H1 (cell line): Measurements from ENCODE around the gene LAMB1. TPM values are rescaled to one million over a fixed set of nuclear protein-coding genes. Genes with fewer than 3 reads are reported as not detected.

Source experiments
- CTCF ChIA-PET: fragments of 300-600 bp; sonication (Branson Sonifier 250); formaldehyde crosslinking; loops from one replicate; lab custom pipeline; 2021; ENCODE audit not compliant: partially characterized antibody; lab: Charles Lee
- POLR2A ChIA-PET: fragments of 300-600 bp; sonication (Branson Sonifier 250); formaldehyde crosslinking; loops from one replicate; lab custom pipeline; 2021; ENCODE audit warnings: inconsistent platforms; ENCODE audit not compliant: partially characterized antibody; lab: Charles Lee
- DNase-seq, 2 experiments: peaks; one replicate each; pipeline versions ENCODE4 v3.0.0 to v3.0.0-alpha.2; 2010 to 2022; ENCODE audit warnings: low spot score in 2 of 2, low read depth in 1 of 2, mixed read lengths in 1 of 2
- FAIRE-seq: peaks from 2 replicates; lab custom pipeline; 2011; peaks lifted over from hg19 to GRCh38; lab: Jason Lieb, UNC
- H2AFZ ChIP-seq: 2 replicates; pipeline ENCODE4 v1.8.1; 2012; ENCODE audit warnings: low read length, inconsistent platforms
- H2AK5ac ChIP-seq: 2 replicates; pipeline ENCODE4 v1.6.1; 2013; ENCODE audit warnings: low read depth, low read length
- H2BK120ac ChIP-seq: replicated peaks from 2 replicates; pipeline ENCODE3; 2013; ENCODE audit warnings: low read depth, low read length, inconsistent platforms
- H2BK12ac ChIP-seq: 2 replicates; pipeline ENCODE4 v1.6.1; 2013; ENCODE audit warnings: low read depth, low read length
- H2BK15ac ChIP-seq: 2 replicates; pipeline ENCODE4 v1.6.1; 2013; ENCODE audit warnings: low read length
- H2BK20ac ChIP-seq: 2 replicates; pipeline ENCODE4 v1.6.1; 2013; ENCODE audit warnings: low read length
- H2BK5ac ChIP-seq: 2 replicates; pipeline ENCODE4 v1.6.1; 2013; ENCODE audit warnings: low read depth, low read length
- H3K14ac ChIP-seq: 2 replicates; pipeline ENCODE4 v1.6.1; 2013; ENCODE audit warnings: inconsistent platforms; ENCODE audit not compliant: insufficient read length
- H3K18ac ChIP-seq: 2 replicates; pipeline ENCODE4 v1.6.1; 2013; ENCODE audit warnings: low read length; ENCODE audit errors: extremely low read depth
- H3K23ac ChIP-seq: 2 replicates; pipeline ENCODE4 v1.6.1; 2013; ENCODE audit warnings: inconsistent platforms; ENCODE audit not compliant: insufficient read length
- H3K23me2 ChIP-seq: 2 replicates; pipeline ENCODE4 v1.6.1; 2013; ENCODE audit warnings: low read depth, low read length
- H3K27ac ChIP-seq: 2 replicates; pipeline ENCODE4 v1.6.1; 2011; ENCODE audit warnings: low read depth, low read length, inconsistent platforms
- H3K27me3 ChIP-seq, 4 experiments: replicated peaks in 1 of 4; 1 replicate in 1 of 4; 2 replicates in 3 of 4; pipeline versions ENCODE4 v1.6.1 to v1.8.1; 2011 to 2013; ENCODE audit warnings: low read length in 3 of 4, mild to moderate bottlenecking in 3 of 4, inconsistent platforms in 2 of 4, mixed read lengths in 2 of 4, moderate library complexity in 1 of 4; ENCODE audit not compliant: control insufficient read depth in 3 of 4, insufficient read depth in 3 of 4; ENCODE audit errors: extremely low read depth in 1 of 4
- H3K36me3 ChIP-seq, 4 experiments: 2 replicates each; pipeline versions ENCODE4 v1.6.1 to v1.8.1; 2011 to 2013; ENCODE audit warnings: mild to moderate bottlenecking in 4 of 4, low read length in 3 of 4, moderate library complexity in 2 of 4, control low read depth in 1 of 4, inconsistent platforms in 1 of 4; ENCODE audit not compliant: insufficient read depth in 4 of 4, control insufficient read depth in 2 of 4
- H3K4ac ChIP-seq: replicated peaks from 2 replicates; pipeline ENCODE3; 2013; ENCODE audit warnings: low read length, low read depth, mixed read lengths, inconsistent platforms; ENCODE audit not compliant: insufficient read length
- H3K4me1 ChIP-seq, 4 experiments: replicated peaks in 1 of 4; 1 replicate in 1 of 4; 2 replicates in 3 of 4; pipeline versions ENCODE4 v1.6.1 to v1.8.1; 2011 to 2013; ENCODE audit warnings: low read length in 3 of 4, inconsistent platforms in 2 of 4, mixed read lengths in 1 of 4; ENCODE audit not compliant: insufficient read depth in 4 of 4, control insufficient read depth in 3 of 4
- H3K4me2 ChIP-seq, 2 experiments: 2 replicates each; pipeline versions ENCODE4 v1.6.1 to v1.8.1; 2011 to 2013; ENCODE audit warnings: low read depth in 2 of 2, low read length in 2 of 2, control low read depth in 1 of 2, inconsistent platforms in 1 of 2, mild to moderate bottlenecking in 1 of 2; ENCODE audit not compliant: insufficient read depth in 1 of 2
- H3K4me3 ChIP-seq, 4 experiments: fragments of 200-600, 300-600 bp in 1 of 4; sonication (generic), shearing (Covaris generic), sonication (Bioruptor Twin) in 1 of 4; 2 replicates each; pipeline versions ENCODE4 v1.5.1 to v1.8.1; 2011 to 2016; ENCODE audit warnings: low read length in 4 of 4, low read depth in 3 of 4, control low read depth in 2 of 4, inconsistent platforms in 2 of 4, mild to moderate bottlenecking in 2 of 4, mixed read lengths in 1 of 4, moderate library complexity in 1 of 4; ENCODE audit not compliant: insufficient read depth in 2 of 4; ENCODE audit errors: extremely low read depth in 1 of 4
- H3K56ac ChIP-seq: replicated peaks from 2 replicates; pipeline ENCODE3; 2013; ENCODE audit warnings: low read depth, mild to moderate bottlenecking, mixed read lengths, low read length, inconsistent platforms; ENCODE audit not compliant: insufficient read length
- H3K79me1 ChIP-seq: 2 replicates; pipeline ENCODE4 v1.6.1; 2013; ENCODE audit warnings: low read depth, low read length, control low read depth
- H3K79me2 ChIP-seq, 2 experiments: 2 replicates each; pipeline versions ENCODE4 v1.6.1 to v1.8.1; 2012 to 2013; ENCODE audit warnings: low read length in 2 of 2, mild to moderate bottlenecking in 2 of 2, inconsistent platforms in 1 of 2; ENCODE audit not compliant: insufficient read depth in 2 of 2, control insufficient read depth in 1 of 2
- H3K9ac ChIP-seq, 4 experiments: replicated peaks in 1 of 4; 1 replicate in 1 of 4; 2 replicates in 3 of 4; pipeline versions ENCODE4 v1.6.1 to v1.8.1; 2011 to 2013; ENCODE audit warnings: low read depth in 3 of 4, low read length in 3 of 4, control low read depth in 2 of 4, mild to moderate bottlenecking in 2 of 4, moderate library complexity in 2 of 4, inconsistent platforms in 1 of 4; ENCODE audit errors: extremely low read depth in 1 of 4
- H3K9me3 ChIP-seq, 2 experiments: 2 replicates each; pipeline versions ENCODE4 v1.6.1 to v1.8.1; 2012 to 2013; ENCODE audit warnings: mild to moderate bottlenecking in 2 of 2, moderate library complexity in 2 of 2, control low read depth in 1 of 2, inconsistent platforms in 1 of 2, low read depth in 1 of 2, low read length in 1 of 2, mixed read lengths in 1 of 2; ENCODE audit not compliant: insufficient read depth in 2 of 2
- H4K20me1 ChIP-seq, 2 experiments: replicated peaks in 1 of 2; 2 replicates each; pipeline versions ENCODE3 to v1.8.1; 2011 to 2013; ENCODE audit warnings: inconsistent platforms in 2 of 2, low read length in 2 of 2, mild to moderate bottlenecking in 1 of 2; ENCODE audit not compliant: insufficient read depth in 2 of 2, control insufficient read depth in 1 of 2
- H4K5ac ChIP-seq: 2 replicates; pipeline ENCODE4 v1.6.1; 2013; ENCODE audit warnings: low read length, low read depth, mixed read lengths, inconsistent platforms; ENCODE audit not compliant: insufficient read length
- H4K8ac ChIP-seq: 2 replicates; pipeline ENCODE4 v1.8.0; 2013; ENCODE audit warnings: mild to moderate bottlenecking, moderate library complexity, low read length, inconsistent platforms; ENCODE audit not compliant: insufficient read depth; ENCODE audit errors: extremely low read depth
- H4K91ac ChIP-seq: replicated peaks from 2 replicates; pipeline ENCODE3; 2013; ENCODE audit warnings: low read length, mixed read lengths, inconsistent platforms; ENCODE audit not compliant: insufficient read length
- EZH2 ChIP-seq: fragments of 200-600 bp; sonication (generic); IDR thresholded peaks from 2 replicates; pipeline ENCODE4 v1.7.1; 2012; ENCODE audit warnings: low read depth, mild to moderate bottlenecking, moderate library complexity, low read length, inconsistent platforms; ENCODE audit not compliant: severe bottlenecking
- JUN ChIP-seq: IDR thresholded peaks from 2 replicates; pipeline ENCODE4 v1.6.1; 2011; ENCODE audit warnings: low read depth, mild to moderate bottlenecking, improper control_type of control experiment, low read length
- POLR2A ChIP-seq, 2 experiments: IDR thresholded peaks; 1 replicate in 1 of 2; 2 replicates in 1 of 2; pipeline ENCODE4 v1.6.1; 2011; ENCODE audit warnings: low read depth in 2 of 2, low read length in 2 of 2, mild to moderate bottlenecking in 2 of 2; ENCODE audit errors: control extremely low read depth in 1 of 2
- POLR2AphosphoS5 ChIP-seq: IDR thresholded peaks from 2 replicates; pipeline ENCODE4 v1.6.1; 2011; ENCODE audit warnings: low read depth, low read length
- SIN3A ChIP-seq, 2 experiments: IDR thresholded peaks in 1 of 2; conservative IDR thresholded peaks in 1 of 2; 2 replicates each; pipeline ENCODE4 v1.6.1; 2011 to 2012; ENCODE audit warnings: low read length in 2 of 2, improper control_type of control experiment in 1 of 2, low read depth in 1 of 2, mild to moderate bottlenecking in 1 of 2
- TCF12 ChIP-seq: IDR thresholded peaks from 2 replicates; pipeline ENCODE4 v1.6.1; 2011; ENCODE audit warnings: low read depth, mild to moderate bottlenecking, low read length
- TEAD4 ChIP-seq: IDR thresholded peaks from 2 replicates; pipeline ENCODE4 v1.6.1; 2012; ENCODE audit warnings: low read depth, low read length, inconsistent platforms, mixed read lengths
- WGBS, 2 experiments: shearing (Covaris generic) in 1 of 2; methylation state at CpG; one replicate each; pipeline versions ENCODE4 v1.1.6 to v1.1.7; 2013 to 2015; ENCODE audit warnings: low lambda C conversion rate in 2 of 2, mixed read lengths in 2 of 2, inconsistent platforms in 1 of 2, low coverage in 1 of 2, missing lambda C conversion rate in 1 of 2; ENCODE audit not compliant: insufficient replicate concordance in 2 of 2, insufficient coverage in 1 of 2, insufficient read length in 1 of 2; ENCODE audit errors: extremely low coverage in 1 of 2, missing lambda C conversion rate in 1 of 2; 5-methylcytosine and 5-hydroxymethylcytosine counted together
- polyA plus RNA-seq, 7 experiments: library from polyadenylated mRNA; depleted of rRNA in 3 of 7; stranded (reverse) in 5 of 7; unstranded in 2 of 7; fragments of >200 nt in 5 of 7; fragments of 200-250 nt in 2 of 7; gene quantifications; 1 replicate in 5 of 7; 2 replicates in 1 of 7; 4 replicates in 1 of 7; pipeline versions ENCODE4 v1.2.1 to v1.2.3, GENCODE V29; 2011 to 2013; ENCODE audit warnings: missing spikeins in 2 of 7, mixed read lengths in 2 of 7
- total RNA-seq: library from RNA; stranded (reverse); fragmentation: NEBNext Ultra II Directional; extraction: Animal tissue kit (Norgen Biotek cat#: 25700); gene quantifications from 2 replicates; pipeline ENCODE4 v1.2.1, GENCODE V29; 2021

The LAMB1 gene
- total and polyA plus RNA-seq, 2 of the 8 experiments (the other 6 are each of a cell fraction or from before 2014, with no cell fraction given) = 31.9 to 38.5 TPM

DNA sequence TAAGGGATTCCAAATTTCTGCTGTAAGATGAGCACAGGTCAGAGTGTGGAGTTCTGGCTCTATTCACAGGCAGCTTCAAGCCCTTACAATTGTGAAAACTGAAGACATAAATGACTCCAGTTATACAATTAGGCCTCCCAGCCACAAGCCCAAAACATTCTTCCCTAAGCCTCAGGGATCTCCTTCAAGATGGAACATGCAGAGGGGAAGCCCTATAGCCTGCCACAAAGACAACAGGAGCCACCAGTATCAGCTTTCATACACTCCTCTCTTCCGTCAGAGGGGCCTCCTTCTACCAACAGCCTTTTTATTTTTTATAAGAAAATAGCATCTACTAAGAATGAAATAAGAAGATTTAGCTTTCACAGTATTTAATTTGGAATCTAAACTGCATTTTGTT is 65.4 kb downstream of the LAMB1 start:
- Histone ChIP-seq H2BK12ac (no peak overlapping the region), H3K23ac (no peak overlapping the region), H3K4me2 (no peak overlapping the region), H3K4me1 (peaks cover under 1 to 29% (median 13%) of the 10 kb centered on the region in 4 experiments; a peak in 5 of 7 replicates), H2BK15ac (no peak overlapping the region), H2BK20ac (no peak overlapping the region), H3K18ac (no peak overlapping the region), H3K36me3 (peaks cover 0 to 32% (median 5%) of the 10 kb centered on the region in 4 experiments; a peak in 4 of 8 replicates), H2AFZ (no peak overlapping the region), H3K14ac (no peak overlapping the region), H3K9ac (no peak overlapping the region), H3K27ac (no peak overlapping the region), H4K91ac (no peak overlapping the region), H3K9me3 (no peaks in the 10 kb centered on the region), H3K79me1 (no peaks in the 10 kb centered on the region), H3K4ac (no peak overlapping the region), H2BK5ac (no peak overlapping the region), H4K8ac (no peak overlapping the region), H3K79me2 (no peaks in the 10 kb centered on the region), H2BK120ac (no peak overlapping the region), H2AK5ac (no peak overlapping the region), H4K20me1 (peaks cover 0 to 2% of the 10 kb centered on the region in 2 experiments), H3K27me3 (no peaks in the 10 kb centered on the region), H4K5ac (no peak overlapping the region), H3K23me2 (no peaks in the 10 kb centered on the region), H3K4me3 (no peak overlapping the region), H3K56ac (no peak overlapping the region)
- no peak for TF ChIP-seq POLR2AphosphoS5
- no peak for TF ChIP-seq SIN3A (conservative IDR thresholded peaks at IDR 0.05 in 1 of 2, IDR thresholded peaks at IDR 0.05 in 1 of 2; ENCODE audit: low read depth in 1 of 2, low read length in 2 of 2)
- no peak for TF ChIP-seq JUN
- no peak for TF ChIP-seq POLR2A (IDR thresholded peaks at IDR 0.05; ENCODE audit: control extremely low read depth in 1 of 2, low read depth in 2 of 2, low read length in 2 of 2)
- TF ChIP-seq EZH2 = no peak
- TF ChIP-seq TCF12 = no peak
- TF ChIP-seq TEAD4 = no peak
- no peak for DNase-seq
- CTCF ChIA-PET = interaction anchor here (0.9 kb wide), 1 partner anchor 26 kb away, joined by 4 read pairs; no protein-coding TSS in a partner anchor
- FAIRE-seq = no peak
- POLR2A ChIA-PET = interaction anchor here (1.0 kb wide), 2 partner anchors 10 to 15 kb away, joined by 4 read pairs; no protein-coding TSS in a partner anchor
- WGBS, 2 experiments = 79% methylated on average over 1 of the region's 1 CpG; no CpG with 5 or more reads in 1 of the 2 experiments
